ENCODE data around the gene MANBA.
"Not testable (repeated sequence)": the region's sequence is repeated elsewhere in the genome, so short reads cannot be mapped to it uniquely, and the experiment has no call there.

MANBA gene

DNA sequence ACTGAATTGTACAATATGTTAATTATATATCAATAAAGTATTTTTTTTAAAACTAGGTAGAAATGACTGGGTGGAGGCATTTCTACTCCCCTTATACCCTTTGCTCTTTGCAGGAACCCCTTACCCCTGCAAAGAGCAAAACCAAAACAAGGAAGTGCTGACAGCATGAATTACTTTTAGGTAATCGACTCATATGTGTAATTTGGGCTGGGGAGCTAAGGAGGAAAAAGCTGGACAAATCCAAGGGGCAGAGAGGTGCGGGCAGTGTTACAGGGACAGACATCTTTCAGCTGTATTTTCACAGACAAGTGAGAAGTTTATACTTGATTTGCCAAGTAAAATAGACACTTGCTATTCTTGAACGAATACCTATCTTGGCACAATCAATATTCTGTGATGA, 35.5 kb downstream of the MANBA start:
- DNase-seq (ENCODE audit: low read depth in 2 of 3, low spot score in 2 of 3): no peak

DNA sequence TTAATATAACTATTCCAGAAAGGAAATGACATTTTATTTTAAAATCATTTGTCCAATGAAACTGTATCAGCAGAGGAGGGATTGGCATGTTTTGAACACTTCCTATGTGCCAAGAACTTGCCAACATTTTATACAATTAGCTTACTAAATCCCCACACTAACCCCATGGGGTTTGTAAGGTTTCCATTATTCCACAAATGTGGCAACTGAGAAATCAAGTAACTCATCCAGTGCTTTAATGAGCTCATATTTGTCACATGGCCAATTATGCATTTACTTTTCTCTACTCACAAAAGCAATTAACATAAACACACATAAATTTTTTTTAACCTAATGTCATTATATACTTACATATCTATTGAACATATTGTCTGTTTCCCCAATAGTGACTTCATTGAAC, 37.3 kb downstream of the MANBA start:
- DNase-seq (ENCODE audit: low read depth in 2 of 3, low spot score in 2 of 3): no peak

DNA sequence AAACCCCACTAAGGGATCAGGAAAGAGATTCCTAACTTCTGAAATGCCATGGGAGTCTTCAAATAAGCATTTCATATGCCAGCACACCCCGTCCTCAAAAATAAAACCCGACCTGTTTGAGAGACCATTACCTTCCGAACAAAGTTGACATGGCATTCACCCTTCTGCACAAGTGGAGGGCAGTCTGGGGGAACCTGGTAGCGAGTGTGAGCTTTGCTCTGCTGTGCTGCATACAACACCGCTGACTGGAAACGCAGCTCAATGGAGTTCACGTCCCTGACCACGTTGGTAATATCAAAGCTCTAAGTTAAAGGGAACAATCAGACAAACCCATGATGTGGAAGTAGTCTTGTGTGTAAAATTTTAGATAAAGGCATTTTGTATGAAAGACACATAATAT, 38.0 kb downstream of the MANBA start:
- no peak for DNase-seq (ENCODE audit: low read depth in 2 of 3, low spot score in 2 of 3)

GRCh38 chr4:102718833-102719575, 41.8 kb downstream of the MANBA start:
- DNase-seq (ENCODE audit: low read depth in 2 of 3, low spot score in 2 of 3): not testable (repeated sequence)

DNA sequence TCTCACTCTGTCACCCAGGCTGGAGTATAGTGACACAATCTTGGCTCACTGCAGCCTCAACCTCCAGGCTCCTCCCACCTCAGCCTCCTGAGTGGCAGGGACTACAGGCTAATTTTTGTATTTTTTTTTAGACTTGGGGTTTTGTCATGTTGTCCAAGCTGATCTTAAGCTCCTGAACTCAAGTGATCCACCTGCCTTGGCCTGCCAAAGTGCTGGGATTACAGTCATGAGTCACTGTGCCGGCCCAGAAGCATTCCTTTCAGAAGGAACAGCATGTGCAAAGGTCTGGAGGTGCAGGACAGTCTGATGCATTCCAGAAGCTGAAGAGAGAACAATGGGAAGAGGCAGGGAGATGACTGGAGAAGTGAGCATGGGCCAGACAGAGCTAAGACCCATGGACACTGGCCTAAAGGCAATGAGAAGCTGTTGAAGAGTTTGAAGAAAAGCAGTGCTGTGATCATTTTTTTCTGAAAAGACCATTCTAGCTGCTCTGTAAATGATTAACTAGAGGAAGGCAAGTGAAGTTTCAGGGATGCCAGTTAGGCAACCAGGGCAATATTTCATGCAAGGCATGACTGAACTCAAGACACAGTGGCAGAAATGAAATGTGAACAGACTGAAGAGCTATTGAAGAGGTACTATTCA, 43.2 kb downstream of the MANBA start:
- DNase-seq (ENCODE audit: low read depth in 2 of 3, low spot score in 2 of 3): no peak

DNA sequence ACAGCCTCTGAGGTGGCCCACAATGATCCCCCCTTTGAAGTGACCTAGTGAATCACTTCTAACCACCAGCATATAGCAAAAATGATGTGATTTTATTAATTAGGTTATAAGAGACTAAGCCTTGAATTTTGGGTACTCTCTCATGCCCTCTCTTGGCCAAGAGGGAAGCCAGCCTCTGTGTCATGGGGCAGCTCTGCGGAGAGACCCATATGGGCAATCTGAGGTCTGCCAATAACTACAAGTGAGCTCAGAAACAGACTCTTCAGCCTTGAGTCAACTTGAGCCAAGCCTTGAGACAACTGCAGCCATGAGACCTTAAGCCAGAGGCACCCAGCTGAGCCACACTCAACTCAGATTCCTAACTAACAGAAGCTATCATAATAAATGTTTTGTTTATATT, 45.7 kb downstream of the MANBA start:
- DNase-seq (ENCODE audit: low read depth in 2 of 3, low spot score in 2 of 3): no peak

- not testable (repeated sequence) for DNase-seq (ENCODE audit: low read depth in 2 of 3, low spot score in 2 of 3)
These were observed 47.0 kb downstream of the MANBA start for GRCh38 chr4:102713774-102714173.

DNA sequence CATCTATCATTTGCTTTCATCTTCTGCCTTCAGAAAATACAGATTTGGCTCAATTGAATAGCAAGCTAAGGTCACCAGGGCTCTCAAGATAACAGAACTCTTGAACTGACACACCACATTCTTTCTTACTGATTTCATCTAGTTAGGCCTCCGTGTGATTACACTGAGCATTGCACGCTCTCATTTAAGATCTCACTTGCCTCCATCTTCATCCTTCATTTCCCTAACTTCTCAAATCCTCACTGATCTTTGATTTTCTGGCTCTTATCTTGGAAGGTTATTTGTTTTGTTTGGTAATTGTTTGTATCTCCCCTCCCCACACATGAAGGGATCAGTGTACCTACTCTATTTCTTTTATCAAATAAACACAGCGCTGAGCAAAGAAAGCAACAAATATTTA, 47.7 kb downstream of the MANBA start:
- no peak for DNase-seq (ENCODE audit: low read depth in 2 of 3, low spot score in 2 of 3)

DNA sequence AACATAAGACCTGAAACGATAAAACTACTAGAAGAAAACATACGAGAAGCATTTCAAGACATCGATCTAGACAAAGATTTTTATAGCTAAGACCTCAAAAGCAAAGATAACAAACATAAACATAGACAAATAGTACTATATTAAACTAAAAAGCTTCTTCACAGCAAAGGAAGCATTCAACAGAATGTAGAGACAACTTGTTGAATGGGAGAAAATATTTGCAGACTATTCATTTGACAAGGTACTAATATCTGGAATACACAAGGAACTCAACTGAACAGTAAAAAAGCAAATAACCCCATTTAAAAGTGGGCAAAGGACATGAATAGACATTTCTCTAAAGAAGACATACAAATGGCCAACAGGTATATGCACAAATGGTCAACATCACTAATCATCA, 49.8 kb downstream of the MANBA start:
- DNase-seq (ENCODE audit: low read depth in 2 of 3, low spot score in 2 of 3): no peak

DNA sequence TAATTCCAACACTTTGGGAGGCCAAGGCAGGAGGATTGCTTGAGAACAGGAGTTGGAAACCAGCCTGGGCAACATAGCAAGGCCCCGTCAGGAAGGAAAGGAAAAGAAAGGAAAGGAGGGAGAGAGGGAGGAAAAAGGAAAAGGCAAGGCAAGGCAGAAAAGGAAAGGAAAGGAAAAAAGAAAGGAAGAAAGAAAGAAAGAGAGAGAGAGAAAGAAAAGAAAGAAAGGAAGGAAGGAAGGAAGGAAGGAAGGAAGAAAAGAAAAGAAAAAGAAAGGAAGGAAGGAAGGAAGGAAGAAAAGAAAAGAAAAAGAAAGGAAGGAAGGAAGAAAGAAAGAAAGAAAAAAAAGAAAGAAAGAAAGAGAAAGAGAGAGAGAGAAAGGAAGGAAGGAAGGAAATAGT, 51.7 kb downstream of the MANBA start:
- DNase-seq (ENCODE audit: low read depth in 2 of 3, low spot score in 2 of 3): not testable (repeated sequence)

- DNase-seq (ENCODE audit: low read depth in 2 of 3, low spot score in 2 of 3): no peak
These were observed 53.6 kb downstream of the MANBA start for GRCh38 chr4:102707150-102707549.

DNA sequence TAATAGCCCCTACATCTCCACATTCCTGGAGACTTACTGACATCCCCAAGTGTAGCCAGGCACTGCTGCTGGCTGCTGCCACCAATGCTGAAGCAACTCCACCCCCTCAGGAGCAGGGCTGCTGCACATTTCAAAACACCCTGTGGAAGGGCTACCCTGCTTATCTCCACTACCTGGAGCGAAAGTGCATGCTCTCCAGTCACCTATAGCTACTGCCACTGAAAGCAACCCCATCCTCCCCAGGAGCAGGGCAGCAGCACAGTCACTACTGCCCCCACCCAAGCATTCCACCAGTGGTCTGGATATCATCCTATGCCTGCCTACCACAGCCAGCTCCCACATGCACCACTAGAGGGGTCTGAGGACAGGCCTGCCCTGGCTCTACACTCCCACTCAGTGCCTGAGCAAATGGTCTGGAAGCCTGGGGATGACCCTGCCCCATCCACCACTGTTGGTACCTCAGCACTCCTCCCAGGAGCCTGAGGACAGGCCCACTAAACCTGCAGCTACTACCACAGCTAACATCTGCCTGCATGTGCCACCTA, 55.3 kb downstream of the MANBA start:
- DNase-seq (ENCODE audit: low read depth in 2 of 3, low spot score in 2 of 3): no peak

DNA sequence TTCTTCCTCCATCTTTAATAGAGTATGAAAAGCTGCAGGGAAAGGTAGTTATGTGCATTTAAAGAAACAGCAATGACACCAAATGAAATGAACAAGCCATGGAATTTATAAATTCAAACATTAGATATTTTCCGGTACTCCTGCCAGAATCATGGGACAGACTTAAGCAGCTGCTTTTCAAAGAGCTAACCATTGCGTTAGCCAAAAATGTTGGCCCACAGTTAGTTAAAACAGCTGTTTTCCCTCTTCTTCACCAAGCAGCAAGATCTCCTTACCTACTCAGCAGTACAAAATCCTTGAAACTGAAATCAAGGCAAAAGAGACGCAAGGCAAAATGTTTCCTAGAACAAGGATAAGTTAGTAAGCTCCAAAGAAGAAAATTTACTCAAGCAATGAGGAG, 64.0 kb downstream of the MANBA start:
- no peak for DNase-seq (ENCODE audit: low read depth in 2 of 3, low spot score in 2 of 3)

- no peak for DNase-seq (ENCODE audit: low read depth in 2 of 3, low spot score in 2 of 3)
These were observed 66.0 kb downstream of the MANBA start for GRCh38 chr4:102694791-102695190.

DNA sequence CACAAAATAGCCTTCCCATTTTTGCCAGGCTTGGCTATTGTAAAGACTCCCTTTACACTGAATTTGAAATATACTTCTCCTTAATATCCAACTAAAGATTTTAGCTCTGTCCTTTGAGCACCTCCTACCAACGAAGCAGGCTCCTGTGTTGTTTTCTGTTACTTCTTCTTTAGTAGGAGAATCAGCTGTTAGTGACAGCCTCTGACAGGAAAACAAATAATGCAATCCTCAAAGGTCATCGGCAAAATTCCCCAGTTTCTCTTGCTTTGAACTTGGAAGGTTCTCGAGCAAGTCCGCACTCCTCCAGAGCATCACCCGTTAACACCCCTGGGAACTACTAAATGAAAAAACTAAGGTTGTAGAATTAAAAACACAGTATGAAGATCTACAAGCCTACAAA, 66.9 kb downstream of the MANBA start:
- no peak for DNase-seq (ENCODE audit: low read depth in 2 of 3, low spot score in 2 of 3)

GRCh38 chr4:102693262-102693850, 67.4 kb downstream of the MANBA start:
- no peak for DNase-seq (ENCODE audit: low read depth in 2 of 3, low spot score in 2 of 3)

DNA sequence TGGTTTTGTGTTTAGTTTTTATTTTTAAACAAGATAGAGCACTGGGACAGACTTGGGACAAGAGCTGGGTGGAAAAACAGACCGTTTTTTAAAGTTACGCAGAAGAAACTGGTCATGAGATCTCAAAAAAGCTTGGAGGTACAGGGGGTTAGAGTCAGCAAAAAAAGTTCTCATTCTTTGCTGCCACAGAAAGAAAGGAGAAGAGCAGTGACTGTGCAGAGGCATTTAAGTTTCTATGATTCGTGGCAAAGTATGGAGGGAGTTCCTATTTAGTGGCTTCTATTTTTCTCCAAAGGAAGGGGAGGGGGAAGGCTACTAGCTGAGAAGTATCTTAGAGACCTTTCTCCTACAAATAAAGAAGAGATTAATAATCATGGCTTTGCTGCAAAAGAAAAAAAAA, 68.3 kb downstream of the MANBA start:
- DNase-seq (ENCODE audit: low read depth in 2 of 3, low spot score in 2 of 3): no peak

- DNase-seq (ENCODE audit: low read depth in 2 of 3, low spot score in 2 of 3): no peak
These were observed 72.8 kb downstream of the MANBA start for GRCh38 chr4:102687982-102688433.

- no peak for DNase-seq (ENCODE audit: low read depth in 2 of 3, low spot score in 2 of 3)
These were observed 73.3 kb downstream of the MANBA start for GRCh38 chr4:102687373-102687981.

- no peak for DNase-seq (ENCODE audit: low read depth in 2 of 3, low spot score in 2 of 3)
These were observed 75.0 kb downstream of the MANBA start for GRCh38 chr4:102685768-102686167.

GRCh38 chr4:102684610-102685052, 76.1 kb downstream of the MANBA start:
- no peak for DNase-seq (ENCODE audit: low read depth in 2 of 3, low spot score in 2 of 3)

Data from activated CD8-positive, alpha-beta memory T cell treated with anti-CD3 and anti-CD28 coated beads for 48 hours (primary cell).